HG03039 (cell line): ENCODE measurements around the gene LHPP.

ENCODE experiments used
- ATAC-seq: cut with Tn5 transposase; IDR thresholded peaks from one replicate; pipeline ENCODE4 v1.9.1; 2021; ENCODE audit warnings: mild to moderate bottlenecking, moderate library complexity; ENCODE audit not compliant: unreplicated experiment

Gene LHPP

GRCh38 chr10:124496150-124496549, 34.5 kb downstream of the LHPP start:
- ATAC-seq: no peak

GRCh38 chr10:124496620-124497019, 35.0 kb downstream of the LHPP start:
- no peak for ATAC-seq

- ATAC-seq: no peak
These were observed 35.7 kb downstream of the LHPP start for GRCh38 chr10:124497196-124497881.

GRCh38 chr10:124498056-124498455, 36.4 kb downstream of the LHPP start:
- no peak for ATAC-seq

GRCh38 chr10:124500757-124501156, 39.1 kb downstream of the LHPP start:
- ATAC-seq: no peak

- no peak for ATAC-seq
These were observed 43.1 kb downstream of the LHPP start for GRCh38 chr10:124504711-124505110.

GRCh38 chr10:124505279-124505678, 43.7 kb downstream of the LHPP start:
- ATAC-seq: no peak

GRCh38 chr10:124508070-124508667, 46.5 kb downstream of the LHPP start:
- ATAC-seq: no peak

- ATAC-seq: no peak
These were observed 47.4 kb downstream of the LHPP start for GRCh38 chr10:124508907-124509454.

- ATAC-seq: no peak
These were observed 48.4 kb downstream of the LHPP start for GRCh38 chr10:124509880-124510632.

GRCh38 chr10:124510759-124511158, 49.1 kb downstream of the LHPP start:
- no peak for ATAC-seq

GRCh38 chr10:124511205-124512039, 49.8 kb downstream of the LHPP start:
- no peak for ATAC-seq

- no peak for ATAC-seq
These were observed 50.4 kb downstream of the LHPP start for GRCh38 chr10:124512040-124512428.

- no peak for ATAC-seq
These were observed 51.0 kb downstream of the LHPP start for GRCh38 chr10:124512600-124512999.

GRCh38 chr10:124515244-124515970, 53.8 kb downstream of the LHPP start:
- no peak for ATAC-seq

- no peak for ATAC-seq
These were observed 54.6 kb downstream of the LHPP start for GRCh38 chr10:124516181-124516580.

GRCh38 chr10:124516746-124517397, 55.2 kb downstream of the LHPP start:
- ATAC-seq: no peak

- no peak for ATAC-seq
These were observed 55.8 kb downstream of the LHPP start for GRCh38 chr10:124517461-124517860.

GRCh38 chr10:124517931-124518330, 56.3 kb downstream of the LHPP start:
- no peak for ATAC-seq

GRCh38 chr10:124518366-124518765, 56.7 kb downstream of the LHPP start:
- ATAC-seq: no peak
